GM12891 (cell line): ENCODE measurements around the gene KLHL30.

Source experiments
- PAX5 ChIP-seq: IDR thresholded peaks from 2 replicates; pipeline ENCODE4 v1.6.1; 2011; ENCODE audit warnings: low read length, moderate library complexity, mild to moderate bottlenecking; ENCODE audit not compliant: insufficient read depth, severe bottlenecking
- POLR2A ChIP-seq: IDR thresholded peaks from 2 replicates; pipeline ENCODE4 v1.6.1; 2011; ENCODE audit warnings: low read depth, low read length, control low read depth
- POLR2AphosphoS5 ChIP-seq: IDR thresholded peaks from 2 replicates; pipeline ENCODE4 v1.6.1; 2011; ENCODE audit warnings: low read depth, low read length, control low read depth
- SPI1 ChIP-seq: IDR thresholded peaks from 2 replicates; pipeline ENCODE4 v1.6.1; 2011; ENCODE audit warnings: low read depth, low read length, control low read depth
- TAF1 ChIP-seq: IDR thresholded peaks from 2 replicates; pipeline ENCODE4 v1.6.1; 2011; ENCODE audit warnings: low read depth, low read length, control low read depth

GRCh38 chr2:238127165-238128060 is 11.1 kb upstream of the KLHL30 start:
- TF ChIP-seq POLR2AphosphoS5 (no peak), POLR2A (no peak), TAF1 (no peak), SPI1 (no peak), PAX5 (no peak)
